ENCODE data around the gene UROS. TPM values are rescaled to one million over a fixed set of nuclear protein-coding genes. Genes with fewer than 3 reads are reported as not detected.

The UROS gene
- total and polyA plus RNA-seq, 2 donors (not counting 1 experiment from before 2014, with no cell fraction given): 54.4 to 60.4 TPM

DNA sequence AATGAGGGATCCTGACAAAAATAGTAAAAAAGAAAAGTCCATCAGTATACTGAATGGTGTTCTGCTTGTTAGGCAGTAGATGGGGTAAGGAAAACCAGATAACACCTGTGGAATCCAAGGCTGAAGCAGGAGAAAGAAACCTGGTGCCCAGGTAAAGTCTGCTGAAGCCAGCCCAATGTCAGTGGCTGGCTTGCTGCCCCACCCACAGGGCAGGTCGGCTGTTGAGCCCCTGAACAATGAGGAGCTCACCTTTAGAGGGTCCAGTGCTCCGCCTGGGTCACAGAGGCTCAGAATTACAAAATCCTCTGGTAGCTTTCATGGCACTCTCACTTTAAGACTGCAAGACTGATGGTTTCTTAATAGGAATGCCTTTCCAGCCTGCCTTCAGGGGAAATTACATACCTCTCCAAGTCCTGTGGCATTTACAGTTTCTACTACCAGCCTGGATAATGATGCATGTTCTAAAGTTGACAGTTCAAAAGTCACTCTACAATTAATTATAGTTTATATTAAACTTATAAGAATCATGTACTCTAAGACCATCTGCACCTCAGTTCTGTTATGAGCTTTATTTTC lies 34.2 kb upstream of the UROS start:
- peaks cover 1% of the 10 kb centered on the region for H3K36me3 ChIP-seq (ENCODE audit: control insufficient read depth, insufficient read depth, low read length)
- no peak overlapping the region for H3K9ac ChIP-seq (ENCODE audit: insufficient read depth, low read length)
- H3K27ac ChIP-seq (ENCODE audit: insufficient read depth, low read length): no peak overlapping the region
- no peak overlapping the region for H2AFZ ChIP-seq (ENCODE audit: low read length)
- H3K79me2 ChIP-seq (ENCODE audit: control insufficient read depth, insufficient read depth, low read length): no peaks in the 10 kb centered on the region
- no peaks in the 10 kb centered on the region for H4K20me1 ChIP-seq (ENCODE audit: control insufficient read depth, extremely low read depth, insufficient read depth, low read length)
- no peak overlapping the region for H3K4me2 ChIP-seq (ENCODE audit: extremely low read depth, insufficient read depth, low read length)
- no peaks in the 10 kb centered on the region for H3K4me1 ChIP-seq (ENCODE audit: control insufficient read depth, extremely low read depth, insufficient read depth, low read length)
- H3K9me3 ChIP-seq (ENCODE audit: control insufficient read depth, insufficient read depth, low read depth, low read length): no peaks in the 10 kb centered on the region
- no peak for DNase-seq (ENCODE audit: low read depth in 2 of 2)
- H3K4me3 ChIP-seq (replicated peaks in 1 of 4; ENCODE audit: control extremely low read depth in 1 of 4, insufficient read depth in 1 of 4, low read depth in 3 of 4, low read length in 4 of 4): no peak overlapping the region
- no peaks in the 10 kb centered on the region for H3K27me3 ChIP-seq (ENCODE audit: control insufficient read depth, insufficient read depth, low read length)
- TF ChIP-seq CTCF (conservative IDR thresholded peaks at IDR 0.05 in 1 of 2, IDR thresholded peaks at IDR 0.05 in 1 of 2; ENCODE audit: low read depth in 1 of 2, low read length in 2 of 2): no peak
- no peak for TF ChIP-seq EZH2 (IDR thresholded peaks at IDR 0.05; ENCODE audit: low read length, missing control alignments)

DNA sequence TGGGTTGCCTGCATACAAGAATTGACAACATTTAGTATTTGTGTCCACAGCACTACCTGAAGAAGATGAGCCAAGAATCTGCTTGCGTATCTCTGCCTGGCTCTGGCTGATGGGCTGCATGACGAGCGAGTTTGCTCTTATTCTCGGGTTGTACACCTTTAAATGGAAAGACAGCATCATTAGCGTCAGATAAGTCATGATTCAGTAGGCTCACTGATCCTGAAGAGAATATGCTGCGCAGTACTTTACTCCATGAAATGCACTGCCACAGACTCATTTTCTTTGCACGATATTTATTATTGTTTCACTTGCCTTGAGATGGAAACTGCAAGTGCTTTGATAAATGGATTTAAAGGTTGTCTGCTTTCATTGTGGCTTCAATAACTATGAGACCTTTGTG lies 29.4 kb upstream of the UROS start:
- no peak for TF ChIP-seq CTCF (conservative IDR thresholded peaks at IDR 0.05 in 1 of 2, IDR thresholded peaks at IDR 0.05 in 1 of 2; ENCODE audit: low read depth in 1 of 2, low read length in 2 of 2)
- TF ChIP-seq EZH2 (IDR thresholded peaks at IDR 0.05; ENCODE audit: low read length, missing control alignments): no peak
- no peaks in the 10 kb centered on the region for H4K20me1 ChIP-seq (ENCODE audit: control insufficient read depth, extremely low read depth, insufficient read depth, low read length)
- H3K9me3 ChIP-seq (ENCODE audit: control insufficient read depth, insufficient read depth, low read depth, low read length): no peaks in the 10 kb centered on the region
- H2AFZ ChIP-seq (ENCODE audit: low read length): no peak overlapping the region
- peaks cover 3% of the 10 kb centered on the region for H3K36me3 ChIP-seq (ENCODE audit: control insufficient read depth, insufficient read depth, low read length)
- no peaks in the 10 kb centered on the region for H3K27me3 ChIP-seq (ENCODE audit: control insufficient read depth, insufficient read depth, low read length)
- H3K4me3 ChIP-seq (replicated peaks in 1 of 4; ENCODE audit: control extremely low read depth in 1 of 4, insufficient read depth in 1 of 4, low read depth in 3 of 4, low read length in 4 of 4): no peak overlapping the region
- H3K27ac ChIP-seq (ENCODE audit: insufficient read depth, low read length): no peak overlapping the region
- H3K9ac ChIP-seq (ENCODE audit: insufficient read depth, low read length): no peak overlapping the region
- no peak overlapping the region for H3K4me2 ChIP-seq (ENCODE audit: extremely low read depth, insufficient read depth, low read length)
- DNase-seq (ENCODE audit: low read depth in 2 of 2): no peak
- H3K79me2 ChIP-seq (ENCODE audit: control insufficient read depth, insufficient read depth, low read length): no peaks in the 10 kb centered on the region
- H3K4me1 ChIP-seq (ENCODE audit: control insufficient read depth, extremely low read depth, insufficient read depth, low read length): no peaks in the 10 kb centered on the region

- H3K79me2 ChIP-seq (ENCODE audit: control insufficient read depth, insufficient read depth, low read length): no peaks in the 10 kb centered on the region
- H2AFZ ChIP-seq (ENCODE audit: low read length): no peak overlapping the region
- DNase-seq (ENCODE audit: low read depth in 2 of 2): no peak
- peaks cover 3% of the 10 kb centered on the region for H3K36me3 ChIP-seq (ENCODE audit: control insufficient read depth, insufficient read depth, low read length)
- H3K27me3 ChIP-seq (ENCODE audit: control insufficient read depth, insufficient read depth, low read length): no peaks in the 10 kb centered on the region
- no peaks in the 10 kb centered on the region for H3K4me1 ChIP-seq (ENCODE audit: control insufficient read depth, extremely low read depth, insufficient read depth, low read length)
- H3K4me3 ChIP-seq (replicated peaks in 1 of 4; ENCODE audit: control extremely low read depth in 1 of 4, insufficient read depth in 1 of 4, low read depth in 3 of 4, low read length in 4 of 4): no peak overlapping the region
- TF ChIP-seq EZH2 (IDR thresholded peaks at IDR 0.05; ENCODE audit: low read length, missing control alignments) (no peak), CTCF (conservative IDR thresholded peaks at IDR 0.05 in 1 of 2, IDR thresholded peaks at IDR 0.05 in 1 of 2; ENCODE audit: low read depth in 1 of 2, low read length in 2 of 2) (no peak)
- no peaks in the 10 kb centered on the region for H3K9me3 ChIP-seq (ENCODE audit: control insufficient read depth, insufficient read depth, low read depth, low read length)
- H3K9ac ChIP-seq (ENCODE audit: insufficient read depth, low read length): no peak overlapping the region
- no peak overlapping the region for H3K27ac ChIP-seq (ENCODE audit: insufficient read depth, low read length)
- H4K20me1 ChIP-seq (ENCODE audit: control insufficient read depth, extremely low read depth, insufficient read depth, low read length): no peaks in the 10 kb centered on the region
- no peak overlapping the region for H3K4me2 ChIP-seq (ENCODE audit: extremely low read depth, insufficient read depth, low read length)
Observed at GRCh38 chr10:125850766-125851731, 28.0 kb upstream of the UROS start.

Data from fibroblast of lung (primary cell).